ENCODE data around the gene CEACAM16. TPM values are rescaled to one million over a fixed set of nuclear protein-coding genes. Genes with fewer than 3 reads are reported as not detected.

Gene CEACAM16
- total and polyA plus RNA-seq, 9 of the 15 experiments (the other 6 are each of a cell fraction or from before 2014, with no cell fraction given), result not detected

DNA sequence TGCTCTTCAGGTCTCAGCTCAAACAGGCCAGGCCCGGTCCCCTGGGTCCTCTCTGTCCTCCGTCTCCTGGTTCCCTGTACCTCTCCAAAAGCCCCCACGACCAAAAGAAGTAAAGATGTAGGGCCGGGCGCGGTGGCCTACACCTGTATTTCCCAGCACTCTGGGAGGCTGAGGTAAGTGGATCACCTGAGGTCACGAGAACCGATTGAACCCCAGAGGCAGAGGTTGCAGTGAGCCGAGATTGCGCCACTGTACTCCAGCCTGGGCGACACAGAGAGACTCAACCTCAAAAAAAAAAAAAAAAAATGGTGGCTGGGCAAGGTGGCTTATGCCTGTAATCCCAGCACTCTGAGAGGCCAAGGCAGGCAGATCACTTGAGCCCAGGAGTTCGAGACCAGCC is 27.5 kb downstream of the CEACAM16 start:
- CTCF ChIA-PET (ENCODE audit: low intra/inter-chr PET ratio), result interaction anchor here (1.7 kb wide), 1 partner anchor 44 kb away, joined by 7 read pairs; no protein-coding TSS in a partner anchor

More for the DNA sequence above, 27.5 kb downstream of the CEACAM16 start:
- no TSS peak for BruUV-seq (replicated peaks)
- Histone ChIP-seq H3K4me3 (no peak overlapping the region), H4K20me1 (replicated peaks; ENCODE audit: control insufficient read depth, insufficient read depth, low read length) (no peaks in the 10 kb centered on the region), H3K9me1 (ENCODE audit: control insufficient read depth, insufficient read depth, low read length) (no peaks in the 10 kb centered on the region), H3K27ac (ENCODE audit: extremely low read depth, low read depth, low read length) (no peak overlapping the region), H3K9ac (ENCODE audit: insufficient read depth in 1 of 2, low read depth in 2 of 2, low read length in 2 of 2) (no peak overlapping the region), H2AFZ (ENCODE audit: low read depth, low read length) (no peak overlapping the region), H3K27me3 (ENCODE audit: control insufficient read depth in 2 of 2, insufficient read depth in 2 of 2, low read length in 2 of 2) (no peaks in the 10 kb centered on the region), H3K36me3 (ENCODE audit: control insufficient read depth, insufficient read depth, low read length) (no peaks in the 10 kb centered on the region), H3K4me1 (replicated peaks in 1 of 2; ENCODE audit: control insufficient read depth in 2 of 2, insufficient read depth in 2 of 2, low read length in 2 of 2) (peaks cover 19 to 20% of the 10 kb centered on the region in 2 experiments), H3K4me2 (ENCODE audit: insufficient read depth, low read length) (no peak overlapping the region), H3K79me2 (ENCODE audit: control insufficient read depth, insufficient read depth, low read length) (no peaks in the 10 kb centered on the region), H3K9me3 (replicated peaks; ENCODE audit: control insufficient read depth, insufficient read depth, low read depth, low read length) (no peaks in the 10 kb centered on the region)
- POLR2A ChIA-PET, result no interaction called here
- in situ Hi-C loops (cut with MboI), result no loop called here
- ATAC-seq (no peak), FAIRE-seq (no peak), DNase-seq (ENCODE audit: extremely low read depth in 1 of 4, low spot score in 3 of 4) (no peak)
- no peak for TF ChIP-seq MEF2A (IDR thresholded peaks at IDR 0.05; ENCODE audit: control insufficient read depth, low read depth, low read length)
- no peak for TF ChIP-seq ZNF785 (CRISPR knock-in tag; IDR thresholded peaks at IDR 0.05)
- no peak for TF ChIP-seq ELF2 (CRISPR knock-in tag; IDR thresholded peaks at IDR 0.05)
- TF ChIP-seq, protein P1, sequence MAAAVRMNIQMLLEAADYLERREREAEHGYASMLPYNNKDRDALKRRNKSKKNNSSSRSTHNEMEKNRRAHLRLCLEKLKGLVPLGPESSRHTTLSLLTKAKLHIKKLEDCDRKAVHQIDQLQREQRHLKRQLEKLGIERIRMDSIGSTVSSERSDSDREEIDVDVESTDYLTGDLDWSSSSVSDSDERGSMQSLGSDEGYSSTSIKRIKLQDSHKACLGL (CRISPR knock-in tag; IDR thresholded peaks at IDR 0.05; ENCODE audit: borderline replicate concordance, poor library complexity, severe bottlenecking), result no peak
- TF ChIP-seq PHTF2 (CRISPR knock-in tag; IDR thresholded peaks at IDR 0.05), result no peak
- TF ChIP-seq, protein P2, sequence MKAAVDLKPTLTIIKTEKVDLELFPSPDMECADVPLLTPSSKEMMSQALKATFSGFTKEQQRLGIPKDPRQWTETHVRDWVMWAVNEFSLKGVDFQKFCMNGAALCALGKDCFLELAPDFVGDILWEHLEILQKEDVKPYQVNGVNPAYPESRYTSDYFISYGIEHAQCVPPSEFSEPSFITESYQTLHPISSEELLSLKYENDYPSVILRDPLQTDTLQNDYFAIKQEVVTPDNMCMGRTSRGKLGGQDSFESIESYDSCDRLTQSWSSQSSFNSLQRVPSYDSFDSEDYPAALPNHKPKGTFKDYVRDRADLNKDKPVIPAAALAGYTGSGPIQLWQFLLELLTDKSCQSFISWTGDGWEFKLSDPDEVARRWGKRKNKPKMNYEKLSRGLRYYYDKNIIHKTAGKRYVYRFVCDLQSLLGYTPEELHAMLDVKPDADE (conservative IDR thresholded peaks at IDR 0.05; ENCODE audit: control insufficient read depth, low read depth, low read length), result no peak
- TF ChIP-seq NFXL1 (CRISPR knock-in tag; IDR thresholded peaks at IDR 0.05), result no peak
- no peak for TF ChIP-seq HIVEP1 (CRISPR knock-in tag; IDR thresholded peaks at IDR 0.05)
- TF ChIP-seq COPS2 (conservative IDR thresholded peaks at IDR 0.05), result no peak
- TF ChIP-seq MCM3 (IDR thresholded peaks at IDR 0.05), result no peak
- TF ChIP-seq, protein P3, sequence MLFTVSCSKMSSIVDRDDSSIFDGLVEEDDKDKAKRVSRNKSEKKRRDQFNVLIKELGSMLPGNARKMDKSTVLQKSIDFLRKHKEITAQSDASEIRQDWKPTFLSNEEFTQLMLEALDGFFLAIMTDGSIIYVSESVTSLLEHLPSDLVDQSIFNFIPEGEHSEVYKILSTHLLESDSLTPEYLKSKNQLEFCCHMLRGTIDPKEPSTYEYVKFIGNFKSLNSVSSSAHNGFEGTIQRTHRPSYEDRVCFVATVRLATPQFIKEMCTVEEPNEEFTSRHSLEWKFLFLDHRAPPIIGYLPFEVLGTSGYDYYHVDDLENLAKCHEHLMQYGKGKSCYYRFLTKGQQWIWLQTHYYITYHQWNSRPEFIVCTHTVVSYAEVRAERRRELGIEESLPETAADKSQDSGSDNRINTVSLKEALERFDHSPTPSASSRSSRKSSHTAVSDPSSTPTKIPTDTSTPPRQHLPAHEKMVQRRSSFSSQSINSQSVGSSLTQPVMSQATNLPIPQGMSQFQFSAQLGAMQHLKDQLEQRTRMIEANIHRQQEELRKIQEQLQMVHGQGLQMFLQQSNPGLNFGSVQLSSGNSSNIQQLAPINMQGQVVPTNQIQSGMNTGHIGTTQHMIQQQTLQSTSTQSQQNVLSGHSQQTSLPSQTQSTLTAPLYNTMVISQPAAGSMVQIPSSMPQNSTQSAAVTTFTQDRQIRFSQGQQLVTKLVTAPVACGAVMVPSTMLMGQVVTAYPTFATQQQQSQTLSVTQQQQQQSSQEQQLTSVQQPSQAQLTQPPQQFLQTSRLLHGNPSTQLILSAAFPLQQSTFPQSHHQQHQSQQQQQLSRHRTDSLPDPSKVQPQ (CRISPR knock-in tag; IDR thresholded peaks at IDR 0.05; ENCODE audit: borderline replicate concordance), result no peak
- TF ChIP-seq ZFX (CRISPR knock-in tag; IDR thresholded peaks at IDR 0.05), result no peak
- no peak for TF ChIP-seq CCNT2 (IDR thresholded peaks at IDR 0.05; ENCODE audit: borderline replicate concordance, extremely low read depth, insufficient read length, low read depth, low read length)
- no peak for TF ChIP-seq NCOA1 (IDR thresholded peaks at IDR 0.05; ENCODE audit: low read depth)
- TF ChIP-seq ZNF24 (IDR thresholded peaks at IDR 0.05), result no peak
- TF ChIP-seq TBL1XR1 (IDR thresholded peaks at IDR 0.05; ENCODE audit: low read length in 2 of 2), result no peak
- no peak for TF ChIP-seq ZNF436 (CRISPR knock-in tag; IDR thresholded peaks at IDR 0.05)
- TF ChIP-seq, protein P4, sequence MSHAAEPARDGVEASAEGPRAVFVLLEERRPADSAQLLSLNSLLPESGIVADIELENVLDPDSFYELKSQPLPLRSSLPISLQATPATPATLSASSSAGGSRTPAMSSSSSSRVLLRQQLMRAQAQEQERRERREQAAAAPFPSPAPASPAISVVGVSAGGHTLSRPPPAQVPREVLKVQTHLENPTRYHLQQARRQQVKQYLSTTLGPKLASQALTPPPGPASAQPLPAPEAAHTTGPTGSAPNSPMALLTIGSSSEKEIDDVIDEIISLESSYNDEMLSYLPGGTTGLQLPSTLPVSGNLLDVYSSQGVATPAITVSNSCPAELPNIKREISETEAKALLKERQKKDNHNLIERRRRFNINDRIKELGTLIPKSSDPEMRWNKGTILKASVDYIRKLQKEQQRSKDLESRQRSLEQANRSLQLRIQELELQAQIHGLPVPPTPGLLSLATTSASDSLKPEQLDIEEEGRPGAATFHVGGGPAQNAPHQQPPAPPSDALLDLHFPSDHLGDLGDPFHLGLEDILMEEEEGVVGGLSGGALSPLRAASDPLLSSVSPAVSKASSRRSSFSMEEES (CRISPR knock-in tag; IDR thresholded peaks at IDR 0.05), result no peak
- TF ChIP-seq GTF2A2 (tag; IDR thresholded peaks at IDR 0.05), result no peak
- 71% methylated on average over 12 of the region's 12 CpGs for WGBS (ENCODE audit: insufficient coverage, low coverage, missing lambda C conversion rate)
- intact Hi-C loops (cut with micrococcal nuclease), result no loop called here
